H1 (cell line): ENCODE results near the gene REG1B. TPM values are rescaled to one million over a fixed set of nuclear protein-coding genes. Genes with fewer than 3 reads are reported as not detected.

Experiments used
- CTCF ChIA-PET: fragments of 300-600 bp; sonication (Branson Sonifier 250); formaldehyde crosslinking; loops from one replicate; lab custom pipeline; 2021; ENCODE audit not compliant: partially characterized antibody; lab: Charles Lee
- POLR2A ChIA-PET: fragments of 300-600 bp; sonication (Branson Sonifier 250); formaldehyde crosslinking; loops from one replicate; lab custom pipeline; 2021; ENCODE audit warnings: inconsistent platforms; ENCODE audit not compliant: partially characterized antibody; lab: Charles Lee
- DNase-seq, 2 experiments: peaks; one replicate each; pipeline versions ENCODE4 v3.0.0 to v3.0.0-alpha.2; 2010 to 2022; ENCODE audit warnings: low spot score in 2 of 2, low read depth in 1 of 2, mixed read lengths in 1 of 2
- FAIRE-seq: peaks from 2 replicates; lab custom pipeline; 2011; peaks lifted over from hg19 to GRCh38; lab: Jason Lieb, UNC
- H2AFZ ChIP-seq: 2 replicates; pipeline ENCODE4 v1.8.1; 2012; ENCODE audit warnings: low read length, inconsistent platforms
- H2AK5ac ChIP-seq: 2 replicates; pipeline ENCODE4 v1.6.1; 2013; ENCODE audit warnings: low read depth, low read length
- H2BK120ac ChIP-seq: replicated peaks from 2 replicates; pipeline ENCODE3; 2013; ENCODE audit warnings: low read depth, low read length, inconsistent platforms
- H2BK12ac ChIP-seq: 2 replicates; pipeline ENCODE4 v1.6.1; 2013; ENCODE audit warnings: low read depth, low read length
- H2BK15ac ChIP-seq: 2 replicates; pipeline ENCODE4 v1.6.1; 2013; ENCODE audit warnings: low read length
- H2BK20ac ChIP-seq: 2 replicates; pipeline ENCODE4 v1.6.1; 2013; ENCODE audit warnings: low read length
- H2BK5ac ChIP-seq: 2 replicates; pipeline ENCODE4 v1.6.1; 2013; ENCODE audit warnings: low read depth, low read length
- H3K14ac ChIP-seq: 2 replicates; pipeline ENCODE4 v1.6.1; 2013; ENCODE audit warnings: inconsistent platforms; ENCODE audit not compliant: insufficient read length
- H3K18ac ChIP-seq: 2 replicates; pipeline ENCODE4 v1.6.1; 2013; ENCODE audit warnings: low read length; ENCODE audit errors: extremely low read depth
- H3K23ac ChIP-seq: 2 replicates; pipeline ENCODE4 v1.6.1; 2013; ENCODE audit warnings: inconsistent platforms; ENCODE audit not compliant: insufficient read length
- H3K23me2 ChIP-seq: 2 replicates; pipeline ENCODE4 v1.6.1; 2013; ENCODE audit warnings: low read depth, low read length
- H3K27ac ChIP-seq: 2 replicates; pipeline ENCODE4 v1.6.1; 2011; ENCODE audit warnings: low read depth, low read length, inconsistent platforms
- H3K27me3 ChIP-seq, 4 experiments: replicated peaks in 1 of 4; 1 replicate in 1 of 4; 2 replicates in 3 of 4; pipeline versions ENCODE4 v1.6.1 to v1.8.1; 2011 to 2013; ENCODE audit warnings: low read length in 3 of 4, mild to moderate bottlenecking in 3 of 4, inconsistent platforms in 2 of 4, mixed read lengths in 2 of 4, moderate library complexity in 1 of 4; ENCODE audit not compliant: control insufficient read depth in 3 of 4, insufficient read depth in 3 of 4; ENCODE audit errors: extremely low read depth in 1 of 4
- H3K36me3 ChIP-seq, 4 experiments: 2 replicates each; pipeline versions ENCODE4 v1.6.1 to v1.8.1; 2011 to 2013; ENCODE audit warnings: mild to moderate bottlenecking in 4 of 4, low read length in 3 of 4, moderate library complexity in 2 of 4, control low read depth in 1 of 4, inconsistent platforms in 1 of 4; ENCODE audit not compliant: insufficient read depth in 4 of 4, control insufficient read depth in 2 of 4
- H3K4ac ChIP-seq: replicated peaks from 2 replicates; pipeline ENCODE3; 2013; ENCODE audit warnings: low read length, low read depth, mixed read lengths, inconsistent platforms; ENCODE audit not compliant: insufficient read length
- H3K4me1 ChIP-seq, 4 experiments: replicated peaks in 1 of 4; 1 replicate in 1 of 4; 2 replicates in 3 of 4; pipeline versions ENCODE4 v1.6.1 to v1.8.1; 2011 to 2013; ENCODE audit warnings: low read length in 3 of 4, inconsistent platforms in 2 of 4, mixed read lengths in 1 of 4; ENCODE audit not compliant: insufficient read depth in 4 of 4, control insufficient read depth in 3 of 4
- H3K4me2 ChIP-seq, 2 experiments: 2 replicates each; pipeline versions ENCODE4 v1.6.1 to v1.8.1; 2011 to 2013; ENCODE audit warnings: low read depth in 2 of 2, low read length in 2 of 2, control low read depth in 1 of 2, inconsistent platforms in 1 of 2, mild to moderate bottlenecking in 1 of 2; ENCODE audit not compliant: insufficient read depth in 1 of 2
- H3K4me3 ChIP-seq, 4 experiments: fragments of 200-600, 300-600 bp in 1 of 4; sonication (generic), shearing (Covaris generic), sonication (Bioruptor Twin) in 1 of 4; 2 replicates each; pipeline versions ENCODE4 v1.5.1 to v1.8.1; 2011 to 2016; ENCODE audit warnings: low read length in 4 of 4, low read depth in 3 of 4, control low read depth in 2 of 4, inconsistent platforms in 2 of 4, mild to moderate bottlenecking in 2 of 4, mixed read lengths in 1 of 4, moderate library complexity in 1 of 4; ENCODE audit not compliant: insufficient read depth in 2 of 4; ENCODE audit errors: extremely low read depth in 1 of 4
- H3K56ac ChIP-seq: replicated peaks from 2 replicates; pipeline ENCODE3; 2013; ENCODE audit warnings: low read depth, mild to moderate bottlenecking, mixed read lengths, low read length, inconsistent platforms; ENCODE audit not compliant: insufficient read length
- H3K79me1 ChIP-seq: 2 replicates; pipeline ENCODE4 v1.6.1; 2013; ENCODE audit warnings: low read depth, low read length, control low read depth
- H3K79me2 ChIP-seq, 2 experiments: 2 replicates each; pipeline versions ENCODE4 v1.6.1 to v1.8.1; 2012 to 2013; ENCODE audit warnings: low read length in 2 of 2, mild to moderate bottlenecking in 2 of 2, inconsistent platforms in 1 of 2; ENCODE audit not compliant: insufficient read depth in 2 of 2, control insufficient read depth in 1 of 2
- H3K9ac ChIP-seq, 4 experiments: replicated peaks in 1 of 4; 1 replicate in 1 of 4; 2 replicates in 3 of 4; pipeline versions ENCODE4 v1.6.1 to v1.8.1; 2011 to 2013; ENCODE audit warnings: low read depth in 3 of 4, low read length in 3 of 4, control low read depth in 2 of 4, mild to moderate bottlenecking in 2 of 4, moderate library complexity in 2 of 4, inconsistent platforms in 1 of 4; ENCODE audit errors: extremely low read depth in 1 of 4
- H3K9me3 ChIP-seq, 2 experiments: 2 replicates each; pipeline versions ENCODE4 v1.6.1 to v1.8.1; 2012 to 2013; ENCODE audit warnings: mild to moderate bottlenecking in 2 of 2, moderate library complexity in 2 of 2, control low read depth in 1 of 2, inconsistent platforms in 1 of 2, low read depth in 1 of 2, low read length in 1 of 2, mixed read lengths in 1 of 2; ENCODE audit not compliant: insufficient read depth in 2 of 2
- H4K20me1 ChIP-seq, 2 experiments: replicated peaks in 1 of 2; 2 replicates each; pipeline versions ENCODE3 to v1.8.1; 2011 to 2013; ENCODE audit warnings: inconsistent platforms in 2 of 2, low read length in 2 of 2, mild to moderate bottlenecking in 1 of 2; ENCODE audit not compliant: insufficient read depth in 2 of 2, control insufficient read depth in 1 of 2
- H4K5ac ChIP-seq: 2 replicates; pipeline ENCODE4 v1.6.1; 2013; ENCODE audit warnings: low read length, low read depth, mixed read lengths, inconsistent platforms; ENCODE audit not compliant: insufficient read length
- H4K8ac ChIP-seq: 2 replicates; pipeline ENCODE4 v1.8.0; 2013; ENCODE audit warnings: mild to moderate bottlenecking, moderate library complexity, low read length, inconsistent platforms; ENCODE audit not compliant: insufficient read depth; ENCODE audit errors: extremely low read depth
- H4K91ac ChIP-seq: replicated peaks from 2 replicates; pipeline ENCODE3; 2013; ENCODE audit warnings: low read length, mixed read lengths, inconsistent platforms; ENCODE audit not compliant: insufficient read length
- GTF2F1 ChIP-seq: IDR thresholded peaks from 2 replicates; pipeline ENCODE4 v1.6.1; 2012; ENCODE audit warnings: low read depth, low read length, improper control_type of control experiment, borderline replicate concordance
- KDM4A ChIP-seq: IDR thresholded peaks from one replicate; pipeline ENCODE4 v1.7.1; 2012; ENCODE audit warnings: low read depth, mild to moderate bottlenecking, moderate library complexity, low read length, inconsistent platforms; ENCODE audit not compliant: severe bottlenecking
- WGBS, 2 experiments: shearing (Covaris generic) in 1 of 2; methylation state at CpG; one replicate each; pipeline versions ENCODE4 v1.1.6 to v1.1.7; 2013 to 2015; ENCODE audit warnings: low lambda C conversion rate in 2 of 2, mixed read lengths in 2 of 2, inconsistent platforms in 1 of 2, low coverage in 1 of 2, missing lambda C conversion rate in 1 of 2; ENCODE audit not compliant: insufficient replicate concordance in 2 of 2, insufficient coverage in 1 of 2, insufficient read length in 1 of 2; ENCODE audit errors: extremely low coverage in 1 of 2, missing lambda C conversion rate in 1 of 2; 5-methylcytosine and 5-hydroxymethylcytosine counted together
- polyA plus RNA-seq, 7 experiments: library from polyadenylated mRNA; depleted of rRNA in 3 of 7; stranded (reverse) in 5 of 7; unstranded in 2 of 7; fragments of >200 nt in 5 of 7; fragments of 200-250 nt in 2 of 7; gene quantifications; 1 replicate in 5 of 7; 2 replicates in 1 of 7; 4 replicates in 1 of 7; pipeline versions ENCODE4 v1.2.1 to v1.2.3, GENCODE V29; 2011 to 2013; ENCODE audit warnings: missing spikeins in 2 of 7, mixed read lengths in 2 of 7
- total RNA-seq: library from RNA; stranded (reverse); fragmentation: NEBNext Ultra II Directional; extraction: Animal tissue kit (Norgen Biotek cat#: 25700); gene quantifications from 2 replicates; pipeline ENCODE4 v1.2.1, GENCODE V29; 2021

Gene REG1B
- total and polyA plus RNA-seq, 2 of the 8 experiments (the other 6 are each of a cell fraction or from before 2014, with no cell fraction given): not detected

DNA sequence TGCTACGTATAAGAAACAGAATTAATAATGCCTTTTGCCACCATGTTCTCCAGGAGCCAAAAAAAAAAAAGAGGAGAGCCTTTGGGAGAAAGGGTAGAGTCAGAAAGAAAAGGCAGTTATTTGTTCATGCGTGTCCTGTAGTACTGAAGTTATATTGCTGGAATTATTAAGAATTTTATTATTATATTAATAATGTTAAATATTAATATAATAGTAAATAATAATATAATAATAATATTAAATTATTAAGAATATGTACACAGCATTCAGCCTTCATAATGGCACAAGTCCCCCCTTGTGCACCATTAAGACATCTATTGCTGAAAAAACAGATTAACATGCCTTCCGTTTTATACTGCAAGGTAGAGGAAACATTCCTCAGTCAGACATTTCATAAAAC is 40.6 kb upstream of the REG1B start:
- no peaks in the 10 kb centered on the region for H3K79me2 ChIP-seq
- no peak for FAIRE-seq
- no peaks in the 10 kb centered on the region for H4K20me1 ChIP-seq
- no peak overlapping the region for H3K23ac ChIP-seq
- no peak for DNase-seq
- H2BK20ac ChIP-seq: no peak overlapping the region
- 94% methylated on average over 3 of the region's 3 CpGs; no CpG with 5 or more reads in 1 of the 2 experiments for WGBS, 2 experiments
- H3K36me3 ChIP-seq: no peaks in the 10 kb centered on the region
- H3K9me3 ChIP-seq: no peaks in the 10 kb centered on the region
- H3K18ac ChIP-seq: no peak overlapping the region
- H3K14ac ChIP-seq: no peak overlapping the region
- no peak overlapping the region for H3K9ac ChIP-seq
- H3K27ac ChIP-seq: no peak overlapping the region
- H3K4me1 ChIP-seq: no peaks in the 10 kb centered on the region
- H4K8ac ChIP-seq: no peak overlapping the region
- H3K4me3 ChIP-seq: no peak overlapping the region
- TF ChIP-seq GTF2F1: no peak
- TF ChIP-seq KDM4A: no peak
- no peak overlapping the region for H4K5ac ChIP-seq
- H3K4ac ChIP-seq: no peak overlapping the region
- no peak overlapping the region for H2AFZ ChIP-seq
- H3K23me2 ChIP-seq: no peaks in the 10 kb centered on the region
- CTCF ChIA-PET: no interaction called here
- H2BK120ac ChIP-seq: no peak overlapping the region
- H3K56ac ChIP-seq: no peak overlapping the region
- POLR2A ChIA-PET: no interaction called here
- H2AK5ac ChIP-seq: no peak overlapping the region
- no peak overlapping the region for H2BK12ac ChIP-seq
- no peak overlapping the region for H2BK5ac ChIP-seq
- no peaks in the 10 kb centered on the region for H3K79me1 ChIP-seq
- H3K27me3 ChIP-seq: no peaks in the 10 kb centered on the region
- H3K4me2 ChIP-seq: no peak overlapping the region
- H4K91ac ChIP-seq: no peak overlapping the region
- H2BK15ac ChIP-seq: no peak overlapping the region
